HepG2 (cell line): ENCODE measurements around the gene FUBP3.

Source experiments
- CHD4 ChIP-seq: fragments of 200-600 bp; sonication (generic); IDR thresholded peaks from 2 replicates; pipeline ENCODE4 v1.7.0; 2017; ENCODE audit warnings: mild to moderate bottlenecking, low read length, borderline replicate concordance
- CTCF ChIP-seq: sonication (generic); formaldehyde crosslinking; IDR thresholded peaks from 2 replicates; pipeline ENCODE4 v1.5.0; 2020; ENCODE audit warnings: mild to moderate bottlenecking, missing genetic modification reagents, moderate library complexity
- E2F1 ChIP-seq: sonication (generic); formaldehyde crosslinking; IDR thresholded peaks from 2 replicates; pipeline ENCODE4 v1.5.0; 2020; ENCODE audit warnings: missing genetic modification reagents
- EZH2 ChIP-seq: conservative IDR thresholded peaks from 2 replicates; pipeline ENCODE4 v1.6.1; 2012; ENCODE audit warnings: mild to moderate bottlenecking, low read depth, low read length, moderate library complexity
- IRX3 ChIP-seq: sonication (generic); formaldehyde crosslinking; IDR thresholded peaks from 2 replicates; pipeline ENCODE4 v1.8.1; 2023; ENCODE audit warnings: mild to moderate bottlenecking, low read depth, missing genetic modification reagents, borderline replicate concordance
- KLF12 ChIP-seq: sonication (generic); formaldehyde crosslinking; IDR thresholded peaks from 2 replicates; pipeline ENCODE4 v1.4.0; 2020; ENCODE audit warnings: missing genetic modification reagents, borderline replicate concordance
- MYC ChIP-seq: sonication (generic); formaldehyde crosslinking; IDR thresholded peaks from 2 replicates; pipeline ENCODE4 v1.9.0; 2021; ENCODE audit warnings: missing genetic modification reagents, borderline replicate concordance
- NFE2L1 ChIP-seq: sonication (generic); formaldehyde crosslinking; IDR thresholded peaks from 2 replicates; pipeline ENCODE4 v1.4.0; 2020; ENCODE audit warnings: missing genetic modification reagents, mild to moderate bottlenecking, borderline replicate concordance
- NR3C1 ChIP-seq: sonication (generic); formaldehyde crosslinking; IDR thresholded peaks from 2 replicates; pipeline ENCODE4 v1.4.0; 2020; ENCODE audit warnings: missing genetic modification reagents
- SIN3A ChIP-seq: IDR thresholded peaks from 2 replicates; pipeline ENCODE4 v1.6.1; 2011; ENCODE audit warnings: low read depth, mild to moderate bottlenecking, control low read depth, low read length, borderline replicate concordance
- ZMYM3 ChIP-seq: sonication (generic); formaldehyde crosslinking; IDR thresholded peaks from 2 replicates; pipeline ENCODE4 v1.5.1; 2020; ENCODE audit warnings: mild to moderate bottlenecking, missing genetic modification reagents
- ZNF550 ChIP-seq: sonication (generic); formaldehyde crosslinking; IDR thresholded peaks from 2 replicates; pipeline ENCODE4 v1.4.0; 2020; ENCODE audit warnings: mild to moderate bottlenecking, missing genetic modification reagents, borderline replicate concordance
- ZNF687 ChIP-seq: sonication (generic); formaldehyde crosslinking; IDR thresholded peaks from 2 replicates; pipeline ENCODE4 v1.5.1; 2020; ENCODE audit warnings: mild to moderate bottlenecking, missing genetic modification reagents, moderate library complexity

- no peak for TF ChIP-seq KLF12 (CRISPR knock-in tag)
- no peak for TF ChIP-seq NR3C1 (CRISPR knock-in tag)
- no peak for TF ChIP-seq IRX3 (CRISPR knock-in tag)
- TF ChIP-seq CHD4, result no peak
- TF ChIP-seq ZMYM3 (CRISPR knock-in tag), result no peak
- no peak for TF ChIP-seq CTCF (CRISPR knock-in tag)
- no peak for TF ChIP-seq NFE2L1
- no peak for TF ChIP-seq ZNF550 (CRISPR knock-in tag)
- no peak for TF ChIP-seq ZNF687 (CRISPR knock-in tag)
- no peak for TF ChIP-seq E2F1 (CRISPR knock-in tag)
- no peak for TF ChIP-seq EZH2
- no peak for TF ChIP-seq SIN3A
- no peak for TF ChIP-seq MYC
Observed at GRCh38 chr9:130575514-130575913, 3.9 kb upstream of the FUBP3 start.
